HK-2 (cell line): Measurements from ENCODE around the gene SLC5A10.
"Not testable (repeated sequence)": the region's sequence is repeated elsewhere in the genome, so short reads cannot be mapped to it uniquely, and the experiment has no call there.

Source experiments
- DNase-seq: peaks from one replicate; pipeline ENCODE4 v3.0.0-alpha.2; 2018; ENCODE audit not compliant: unreplicated experiment

Gene SLC5A10

GRCh38 chr17:19040350-19040749 is 88.4 kb downstream of the SLC5A10 start:
- DNase-seq = not testable (repeated sequence)

GRCh38 chr17:19041871-19042270 is 89.9 kb downstream of the SLC5A10 start:
- not testable (repeated sequence) for DNase-seq

GRCh38 chr17:19042369-19042768 is 90.4 kb downstream of the SLC5A10 start:
- not testable (repeated sequence) for DNase-seq

- not testable (repeated sequence) for DNase-seq
Observed at GRCh38 chr17:19043032-19043431, 91.1 kb downstream of the SLC5A10 start.

GRCh38 chr17:19044643-19045042 is 92.7 kb downstream of the SLC5A10 start:
- DNase-seq = not testable (repeated sequence)

- not testable (repeated sequence) for DNase-seq
Observed at GRCh38 chr17:19046782-19047375, 94.9 kb downstream of the SLC5A10 start, which contains the start of gene GRAP. Gene GRAP (minus strand): TSS chr17:19046957. CDS start chr17:19046926, 31 bp downstream.

GRCh38 chr17:19047510-19047909 is 95.5 kb downstream of the SLC5A10 start:
- DNase-seq = not testable (repeated sequence)

GRCh38 chr17:19048826-19049225 is 96.9 kb downstream of the SLC5A10 start:
- not testable (repeated sequence) for DNase-seq

GRCh38 chr17:19055447-19055846 is 103.5 kb downstream of the SLC5A10 start:
- DNase-seq = not testable (repeated sequence)

GRCh38 chr17:19062009-19062717 is 110.2 kb downstream of the SLC5A10 start:
- not testable (repeated sequence) for DNase-seq

- not testable (repeated sequence) for DNase-seq
Observed at GRCh38 chr17:19062718-19063325, 110.9 kb downstream of the SLC5A10 start.

- not testable (repeated sequence) for DNase-seq
Observed at GRCh38 chr17:19063326-19063956, 111.5 kb downstream of the SLC5A10 start.

GRCh38 chr17:19064378-19064777 is 112.4 kb downstream of the SLC5A10 start:
- peak; percentile 21 for DNase-seq

GRCh38 chr17:19070318-19071168 is 118.6 kb downstream of the SLC5A10 start:
- not testable (repeated sequence) for DNase-seq
